Measurements from ENCODE around the gene HIF3A. TPM values are rescaled to one million over a fixed set of nuclear protein-coding genes. Genes with fewer than 3 reads are reported as not detected.
"Not testable (repeated sequence)": the region's sequence is repeated elsewhere in the genome, so short reads cannot be mapped to it uniquely, and the experiment has no call there.

Gene HIF3A
- polyA plus RNA-seq, 3 donors = 21.7 to 28.3 (median 23.8) TPM

DNA sequence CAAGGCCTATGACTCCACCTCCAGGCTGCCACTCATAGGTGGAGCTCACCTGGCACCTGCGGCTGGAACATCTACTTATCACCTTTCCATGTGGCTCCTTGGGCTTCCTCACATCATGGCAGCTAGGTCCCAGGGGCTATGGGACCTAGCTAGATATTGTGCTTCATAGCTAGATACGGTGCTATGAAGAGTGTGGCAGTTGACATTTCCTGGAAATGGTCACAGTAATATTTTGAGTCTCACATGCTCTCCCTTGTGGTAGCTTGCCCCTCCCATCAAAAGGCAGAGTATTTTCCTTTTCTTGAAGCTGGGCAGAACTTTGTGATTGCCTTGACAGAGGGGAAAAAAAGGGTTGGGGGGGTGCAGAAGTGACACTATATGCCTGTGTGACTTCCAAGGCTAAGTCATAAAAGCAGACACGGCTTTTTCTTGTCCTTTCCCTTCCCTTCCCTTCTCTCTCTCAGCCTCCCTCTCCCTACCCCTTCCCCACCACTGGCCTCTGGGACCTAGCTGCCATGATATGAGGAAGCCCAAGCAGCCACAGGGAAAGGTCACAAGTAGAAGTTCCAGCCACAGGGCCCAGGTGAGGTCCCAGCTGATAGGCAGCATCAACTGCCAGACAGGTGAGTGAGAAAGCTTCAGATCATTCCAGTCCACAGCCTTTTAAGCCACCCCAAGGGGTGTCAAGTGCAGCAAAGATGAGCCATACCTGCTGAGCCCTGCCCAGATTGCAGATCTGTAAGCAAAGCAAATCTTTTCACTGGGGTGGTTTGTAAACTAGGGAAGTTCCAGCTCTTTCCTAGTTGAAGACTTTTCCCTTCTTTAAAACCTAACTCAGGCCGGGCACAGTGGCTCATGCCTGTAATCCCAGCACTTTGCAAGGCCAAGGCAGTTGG lies 6.9 kb upstream of the HIF3A start:
- no peak for DNase-seq (ENCODE audit: low read depth in 3 of 3, low spot score in 2 of 3)

DNA sequence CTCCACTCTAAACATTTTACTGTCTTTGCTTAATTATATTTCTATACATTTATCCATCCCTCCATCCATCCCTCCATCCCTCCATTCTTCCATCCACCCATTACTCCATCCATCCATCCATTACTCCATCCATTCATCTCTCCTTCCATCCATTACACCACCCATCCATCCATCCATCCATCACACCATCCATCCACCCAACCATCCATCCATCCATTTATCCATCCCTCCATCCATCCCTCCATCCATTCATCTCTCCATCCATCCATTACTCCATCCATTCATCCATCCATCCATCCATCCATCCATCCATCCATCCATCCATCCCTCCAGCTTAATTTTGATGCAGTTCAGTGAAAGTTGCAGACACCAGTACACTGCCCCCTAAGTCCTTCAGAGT lies 5.0 kb upstream of the HIF3A start:
- no peak for DNase-seq (ENCODE audit: low read depth in 3 of 3, low spot score in 2 of 3)

GRCh38 chr19:46294494-46294893 lies 2.3 kb upstream of the HIF3A start:
- DNase-seq (ENCODE audit: low read depth in 3 of 3, low spot score in 2 of 3) = no peak

DNA sequence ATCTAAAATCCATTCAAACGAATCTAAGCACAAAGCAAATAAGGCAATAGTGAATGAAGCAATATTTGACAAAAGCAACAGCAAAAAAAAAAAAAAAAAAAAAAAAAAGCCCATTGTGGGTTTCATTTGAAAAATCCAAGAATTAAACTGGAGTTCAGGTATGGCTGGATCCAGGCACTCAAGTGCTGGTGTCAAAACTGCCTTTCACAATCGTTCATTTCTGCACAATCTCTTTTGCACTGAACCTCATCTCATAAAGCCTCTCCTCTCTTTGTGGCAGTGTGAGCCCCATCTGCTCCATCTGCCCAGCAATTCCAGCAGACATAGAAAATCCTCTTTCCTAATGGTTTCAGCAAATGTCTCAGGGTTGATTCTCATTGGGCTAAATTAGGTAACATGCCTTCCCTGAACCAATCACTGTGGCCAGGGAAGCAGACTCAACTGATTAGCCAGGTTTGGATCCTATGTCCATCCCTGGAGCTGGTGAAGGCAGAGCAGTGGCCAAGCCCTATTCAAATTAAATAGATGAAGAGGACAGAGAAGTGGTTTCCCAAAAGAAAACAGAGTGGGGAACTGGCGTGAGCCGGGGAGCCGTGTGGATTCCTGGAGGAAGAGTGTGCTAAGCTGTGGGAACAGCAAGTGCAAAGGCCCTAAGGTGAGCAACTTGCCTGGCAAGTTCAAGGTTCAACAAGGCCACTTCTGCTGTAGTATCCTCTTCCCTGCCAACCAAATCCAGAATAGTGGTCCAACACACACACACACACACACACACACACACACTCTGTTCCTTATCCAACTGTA lies 1.2 kb upstream of the HIF3A start:
- DNase-seq (ENCODE audit: low read depth in 3 of 3, low spot score in 2 of 3) = no peak

- no peak for DNase-seq (ENCODE audit: low read depth in 3 of 3, low spot score in 2 of 3)
These were observed 701 bp upstream of the HIF3A start for GRCh38 chr19:46296202-46296480.

DNA sequence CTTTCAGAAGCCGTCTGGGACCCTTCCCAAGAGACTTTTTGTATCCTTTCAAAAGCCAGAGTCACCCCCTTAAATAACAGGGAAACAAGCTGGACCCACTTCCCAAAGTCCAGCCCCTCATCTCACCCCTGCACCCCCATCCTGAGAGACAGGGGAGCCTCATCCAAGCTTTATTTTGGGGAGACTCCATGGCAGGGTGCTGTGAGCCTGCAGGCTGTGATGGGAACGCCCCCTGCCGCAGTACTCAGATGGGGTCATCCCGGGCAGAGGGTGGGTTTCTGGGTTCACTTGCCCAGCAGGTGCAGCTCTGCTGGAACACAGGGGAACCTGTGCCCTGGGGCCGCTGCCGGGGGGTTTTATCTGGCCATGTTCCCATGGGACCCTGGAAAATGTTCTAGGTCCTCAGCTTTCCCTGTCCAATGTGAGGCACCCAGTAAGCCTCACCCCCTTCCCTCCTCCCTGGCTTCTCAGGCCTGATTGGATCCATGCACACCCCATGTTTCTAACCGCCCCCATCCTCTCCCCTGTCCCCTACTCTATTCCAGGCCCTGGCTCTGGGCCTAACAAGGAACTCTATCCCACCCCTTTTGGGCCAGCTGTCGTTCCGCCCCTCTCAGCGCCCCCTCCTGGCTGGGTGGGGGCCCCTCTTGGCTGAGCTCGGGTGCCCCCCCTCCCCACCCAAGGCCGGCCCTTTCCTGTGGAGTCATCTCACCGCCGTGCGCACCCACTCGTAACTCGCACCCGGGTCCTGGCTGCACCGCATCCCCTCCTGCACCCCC lies 1.0 kb downstream of the HIF3A start:
- DNase-seq (ENCODE audit: low read depth in 3 of 3, low spot score in 2 of 3) = no peak

GRCh38 chr19:46298479-46299003 lies 1.7 kb downstream of the HIF3A start:
- no peak for DNase-seq (ENCODE audit: low read depth in 3 of 3, low spot score in 2 of 3)

DNA sequence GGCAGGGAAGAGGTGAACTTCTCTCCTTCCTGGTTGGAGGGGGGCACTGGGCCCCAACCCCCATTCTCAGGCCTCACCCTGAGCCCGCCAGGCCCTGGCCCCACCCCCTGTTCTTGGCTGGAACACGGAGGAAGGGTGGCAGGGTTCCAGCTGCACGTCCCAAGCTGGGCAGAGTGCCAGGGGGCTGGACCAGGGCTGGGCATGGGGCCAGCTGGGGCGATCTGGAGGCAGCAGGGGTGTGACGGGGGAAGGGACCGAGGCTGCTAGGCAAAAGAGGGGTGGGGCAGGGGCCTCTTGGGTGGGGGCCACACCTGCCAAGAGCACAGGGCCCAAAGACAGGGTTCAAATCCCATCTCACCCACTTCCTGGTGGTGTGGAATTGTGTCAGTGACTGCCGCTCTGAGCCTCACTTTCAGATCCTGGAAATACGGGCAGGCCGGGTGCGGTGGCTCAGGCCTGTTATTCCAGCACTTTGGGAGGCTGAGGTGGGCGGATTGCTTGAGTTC lies 2.2 kb downstream of the HIF3A start:
- DNase-seq (ENCODE audit: low read depth in 3 of 3, low spot score in 2 of 3) = peak in 2 of 3 donors; percentile 78 to 82

GRCh38 chr19:46299695-46300094 lies 2.9 kb downstream of the HIF3A start:
- DNase-seq (ENCODE audit: low read depth in 3 of 3, low spot score in 2 of 3) = no peak

DNA sequence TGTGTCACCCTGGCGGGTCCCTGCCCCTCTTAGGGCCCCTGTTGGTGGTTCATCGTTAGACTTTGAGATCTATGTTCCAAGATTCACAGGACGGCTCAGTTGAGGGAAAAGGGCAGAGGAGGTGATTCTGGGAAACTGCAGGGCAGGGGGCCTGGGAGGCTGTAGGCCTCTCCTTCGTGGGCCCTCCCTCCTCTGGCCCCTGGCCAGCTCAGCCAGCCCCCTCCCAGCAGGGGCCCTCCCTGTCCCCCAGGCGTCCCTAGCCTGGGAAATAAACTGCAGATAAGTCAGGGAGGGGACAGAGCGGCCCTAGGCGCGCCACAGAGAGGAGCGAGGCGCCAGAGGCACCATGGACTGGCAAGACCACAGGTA lies 6.5 kb downstream of the HIF3A start:
- DNase-seq (ENCODE audit: low read depth in 3 of 3, low spot score in 2 of 3) = no peak

- DNase-seq (ENCODE audit: low read depth in 3 of 3, low spot score in 2 of 3) = no peak
These were observed 7.0 kb downstream of the HIF3A start for GRCh38 chr19:46303691-46304397.

- DNase-seq (ENCODE audit: low read depth in 3 of 3, low spot score in 2 of 3) = no peak
These were observed 9.7 kb downstream of the HIF3A start for GRCh38 chr19:46306501-46306900.

- DNase-seq (ENCODE audit: low read depth in 3 of 3, low spot score in 2 of 3) = no peak
These were observed 11.7 kb downstream of the HIF3A start for GRCh38 chr19:46308510-46308909.

DNA sequence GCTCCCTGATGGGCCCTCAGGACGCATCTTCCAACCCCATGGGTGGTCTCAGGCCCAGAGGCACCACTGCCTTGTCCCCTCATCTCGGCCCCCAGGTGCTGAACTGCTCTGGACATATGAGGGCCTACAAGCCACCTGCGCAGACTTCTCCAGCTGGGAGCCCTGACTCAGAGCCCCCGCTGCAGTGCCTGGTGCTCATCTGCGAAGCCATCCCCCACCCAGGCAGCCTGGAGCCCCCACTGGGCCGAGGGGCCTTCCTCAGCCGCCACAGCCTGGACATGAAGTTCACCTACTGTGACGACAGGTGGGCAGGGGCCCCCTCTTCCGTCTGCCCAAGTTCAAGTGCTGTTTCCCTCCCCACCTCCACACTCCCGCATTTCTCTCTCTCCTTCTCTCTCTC lies 12.2 kb downstream of the HIF3A start:
- no peak for DNase-seq (ENCODE audit: low read depth in 3 of 3, low spot score in 2 of 3)

- no peak for DNase-seq (ENCODE audit: low read depth in 3 of 3, low spot score in 2 of 3)
These were observed 14.6 kb downstream of the HIF3A start for GRCh38 chr19:46311444-46311843.

DNA sequence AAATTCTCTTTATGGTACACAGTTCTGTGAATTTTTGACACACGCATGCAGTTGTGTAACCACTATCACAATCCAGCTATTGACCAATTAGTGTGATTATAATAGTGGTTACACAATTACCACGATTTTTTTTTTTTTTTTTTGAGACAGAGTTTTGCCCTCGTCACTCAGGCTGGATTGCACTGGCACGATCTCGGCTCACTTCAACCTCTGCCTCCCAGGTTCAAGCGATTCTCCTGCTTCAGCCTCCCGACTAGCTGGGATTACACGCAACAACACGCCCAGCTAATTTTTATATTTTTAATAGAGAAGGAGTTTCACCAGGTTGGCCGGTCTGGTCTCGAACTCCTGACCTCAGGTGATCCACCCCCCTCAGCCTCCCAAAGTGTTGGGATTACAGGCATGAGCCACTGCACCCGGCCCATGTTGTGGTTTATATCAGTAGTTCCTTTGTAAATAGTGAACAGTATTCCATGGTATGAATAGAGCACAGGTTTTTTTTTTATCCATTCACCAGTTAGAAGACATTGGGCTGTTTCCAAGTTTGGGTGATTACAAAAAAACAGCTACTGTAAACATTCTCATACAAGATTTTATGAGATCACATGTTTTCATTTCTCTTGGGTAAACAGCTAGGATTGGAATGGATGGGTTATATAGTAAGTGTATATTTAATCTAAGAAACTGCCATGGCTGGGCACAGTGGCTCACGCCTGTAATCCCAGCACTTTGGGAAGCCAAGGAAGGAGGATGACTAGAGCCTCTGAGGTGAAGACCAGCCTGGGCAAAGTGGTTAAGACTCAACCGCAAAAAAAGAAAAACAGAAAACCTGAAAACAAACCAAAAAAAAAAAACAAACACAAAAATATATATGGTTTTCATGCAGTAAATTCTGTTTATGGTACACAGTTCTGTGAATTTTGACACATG lies 17.0 kb downstream of the HIF3A start:
- DNase-seq (ENCODE audit: low read depth in 3 of 3, low spot score in 2 of 3) = not testable (repeated sequence)

- DNase-seq (ENCODE audit: low read depth in 3 of 3, low spot score in 2 of 3) = no peak
These were observed 20.5 kb downstream of the HIF3A start for GRCh38 chr19:46317339-46317738.

DNA sequence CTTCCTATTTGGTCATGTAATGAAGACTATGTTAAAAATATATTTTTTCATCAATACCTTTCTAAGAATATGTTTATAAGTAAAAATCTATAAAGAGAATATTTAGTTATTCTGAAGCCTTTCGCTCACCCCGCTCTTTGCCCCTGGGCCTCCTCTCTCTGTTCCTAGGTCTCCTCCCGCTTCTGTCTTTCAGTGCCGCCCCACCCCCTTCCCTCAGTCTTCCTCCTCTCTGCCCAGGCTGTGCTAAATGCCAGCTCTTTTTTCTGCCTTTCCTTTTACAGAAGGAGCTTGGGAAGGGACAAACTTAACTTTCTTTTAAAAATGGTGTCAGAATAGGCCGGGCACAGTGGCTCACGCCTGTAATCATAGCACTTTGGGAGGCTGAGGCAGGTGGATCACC lies 22.8 kb downstream of the HIF3A start:
- DNase-seq (ENCODE audit: low read depth in 3 of 3, low spot score in 2 of 3) = no peak

- no peak for DNase-seq (ENCODE audit: low read depth in 3 of 3, low spot score in 2 of 3)
These were observed 23.7 kb downstream of the HIF3A start for GRCh38 chr19:46320559-46320958.

All from right renal cortex interstitium (tissue), 3 donors.